Medulla oblongata (tissue), 1 donor: ENCODE measurements around the gene TAAR6.
A peak's percentile ranks its signal among the peaks of the same experiment; 100 is the strongest.
"Not testable (repeated sequence)": the region's sequence is repeated elsewhere in the genome, so short reads cannot be mapped to it uniquely, and the experiment has no call there.

Source experiments
- DNase-seq: peaks from one replicate; pipeline ENCODE4 v3.0.0-alpha.2; 2015; ENCODE audit errors: extremely low spot score

The TAAR6 gene

DNA sequence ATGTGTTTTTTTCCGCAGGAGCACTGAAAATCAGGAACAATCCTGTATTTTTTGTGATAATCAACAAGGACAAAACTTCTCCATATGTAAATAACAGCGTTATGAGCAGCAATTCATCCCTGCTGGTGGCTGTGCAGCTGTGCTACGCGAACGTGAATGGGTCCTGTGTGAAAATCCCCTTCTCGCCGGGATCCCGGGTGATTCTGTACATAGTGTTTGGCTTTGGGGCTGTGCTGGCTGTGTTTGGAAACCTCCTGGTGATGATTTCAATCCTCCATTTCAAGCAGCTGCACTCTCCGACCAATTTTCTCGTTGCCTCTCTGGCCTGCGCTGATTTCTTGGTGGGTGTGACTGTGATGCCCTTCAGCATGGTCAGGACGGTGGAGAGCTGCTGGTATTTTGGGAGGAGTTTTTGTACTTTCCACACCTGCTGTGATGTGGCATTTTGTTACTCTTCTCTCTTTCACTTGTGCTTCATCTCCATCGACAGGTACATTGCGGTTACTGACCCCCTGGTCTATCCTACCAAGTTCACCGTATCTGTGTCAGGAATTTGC is at the start of gene TAAR6:
TAAR6 (plus strand) TSS at position 102 of the 557 bp plus-strand sequence; CDS start at position 102, 0 bp downstream.
- peak; percentile 50 for DNase-seq

DNA sequence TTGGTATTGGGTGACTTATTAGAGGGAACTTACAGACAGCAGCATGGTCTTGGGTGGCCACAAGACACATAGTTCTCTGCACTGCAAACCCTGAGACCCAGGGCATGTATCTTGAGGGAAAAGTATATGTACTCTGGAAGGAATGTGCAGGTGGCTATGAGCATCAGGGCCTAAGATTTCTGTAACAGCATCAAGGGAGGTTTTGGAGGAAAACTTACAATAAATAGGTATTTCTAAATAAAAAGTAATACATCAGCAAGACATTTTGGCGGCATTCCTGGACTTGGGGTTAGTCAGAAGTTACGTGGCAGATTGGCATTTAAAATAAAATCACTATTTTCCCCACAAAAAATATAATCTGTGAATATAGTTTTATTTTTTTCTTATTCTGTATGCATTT is 49.2 kb upstream of the TAAR6 start:
- no peak for DNase-seq

- no peak for DNase-seq
These were observed 45.5 kb upstream of the TAAR6 start for GRCh38 chr6:132524646-132525045.

- DNase-seq, result no peak
These were observed 44.3 kb upstream of the TAAR6 start for GRCh38 chr6:132525866-132526265.

DNA sequence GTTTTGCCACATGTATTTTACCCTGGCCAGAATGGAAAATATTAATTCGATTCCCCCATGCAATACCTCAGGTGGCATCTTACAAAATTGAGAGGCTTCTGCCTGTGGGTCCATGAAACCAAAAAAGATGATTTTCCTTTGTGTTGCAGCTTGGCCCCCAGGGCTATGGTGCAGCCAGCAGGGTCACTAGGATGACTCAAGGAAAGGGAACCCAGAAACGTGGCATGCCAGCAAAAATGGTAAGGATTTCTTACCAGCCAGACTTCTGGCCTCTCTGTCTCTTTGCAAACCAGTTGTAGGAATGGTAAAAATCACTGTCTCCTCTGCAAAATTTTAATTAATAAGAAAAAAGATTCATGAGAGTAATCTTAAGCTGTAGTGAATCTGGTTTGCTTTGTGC is 43.7 kb upstream of the TAAR6 start:
- no peak for DNase-seq

DNA sequence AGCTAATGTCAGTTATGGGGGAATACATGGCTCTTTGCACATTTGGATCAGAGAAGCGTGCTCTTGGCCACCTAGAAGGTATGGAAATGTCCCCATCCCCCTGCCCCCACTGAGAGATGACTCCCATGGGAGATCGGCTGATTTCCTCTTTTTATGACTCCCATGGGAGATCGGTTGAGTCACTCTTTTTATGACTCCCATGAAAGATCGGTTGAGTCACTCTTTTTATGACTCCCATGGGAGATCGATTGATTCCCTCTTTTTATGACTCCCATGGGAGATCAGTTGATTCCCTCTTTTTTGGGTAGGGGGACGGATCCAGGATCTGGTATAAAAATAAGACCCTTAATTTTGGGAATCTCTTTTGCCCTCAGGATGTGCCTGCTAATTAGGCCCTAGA is 42.3 kb upstream of the TAAR6 start:
- no peak for DNase-seq

DNA sequence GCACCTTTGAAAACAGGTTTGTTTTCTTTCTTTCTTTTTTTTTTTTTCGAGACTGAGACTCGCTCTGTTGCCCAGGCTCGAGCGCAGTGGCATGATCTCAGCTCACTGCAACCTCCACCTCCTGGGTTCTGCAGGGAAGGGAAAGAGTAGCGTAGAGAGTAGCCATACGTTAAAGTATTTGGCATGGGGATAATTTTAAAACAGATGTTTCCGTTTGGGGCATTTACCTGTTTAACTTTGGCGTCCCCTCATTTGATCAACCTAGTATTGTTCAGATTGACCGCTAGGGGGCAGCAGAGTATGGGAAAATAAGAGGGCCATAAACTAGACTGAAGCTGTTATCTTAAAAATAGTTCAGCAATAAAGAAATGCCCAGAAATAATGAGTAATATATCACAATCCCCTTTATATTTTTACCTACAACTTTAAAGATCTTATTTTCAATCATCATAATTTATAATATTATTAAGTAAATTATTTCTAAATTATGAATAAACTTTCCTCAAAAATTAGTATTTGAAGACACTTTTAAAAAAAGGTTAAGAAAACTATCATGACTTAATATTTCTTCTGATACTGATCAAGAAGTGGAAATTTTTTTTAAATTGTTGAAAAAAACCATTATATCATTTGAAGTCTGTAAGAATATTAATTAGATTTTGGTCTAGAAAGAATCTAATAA is 39.7 kb upstream of the TAAR6 start:
- peak; percentile 84 for DNase-seq

- DNase-seq, result not testable (repeated sequence)
These were observed 35.6 kb upstream of the TAAR6 start for GRCh38 chr6:132534546-132534945.

- DNase-seq, result no peak
These were observed 33.0 kb upstream of the TAAR6 start for GRCh38 chr6:132537145-132537544.

- DNase-seq, result no peak
These were observed 32.1 kb upstream of the TAAR6 start, which contains the start of gene TAAR9 for GRCh38 chr6:132537977-132538376. Gene TAAR9, plus strand, starts transcription at chr6:132538277. Its CDS starts 13 bp downstream, at chr6:132538290.

- no peak for DNase-seq
These were observed 25.3 kb upstream of the TAAR6 start for GRCh38 chr6:132544826-132545225.

DNA sequence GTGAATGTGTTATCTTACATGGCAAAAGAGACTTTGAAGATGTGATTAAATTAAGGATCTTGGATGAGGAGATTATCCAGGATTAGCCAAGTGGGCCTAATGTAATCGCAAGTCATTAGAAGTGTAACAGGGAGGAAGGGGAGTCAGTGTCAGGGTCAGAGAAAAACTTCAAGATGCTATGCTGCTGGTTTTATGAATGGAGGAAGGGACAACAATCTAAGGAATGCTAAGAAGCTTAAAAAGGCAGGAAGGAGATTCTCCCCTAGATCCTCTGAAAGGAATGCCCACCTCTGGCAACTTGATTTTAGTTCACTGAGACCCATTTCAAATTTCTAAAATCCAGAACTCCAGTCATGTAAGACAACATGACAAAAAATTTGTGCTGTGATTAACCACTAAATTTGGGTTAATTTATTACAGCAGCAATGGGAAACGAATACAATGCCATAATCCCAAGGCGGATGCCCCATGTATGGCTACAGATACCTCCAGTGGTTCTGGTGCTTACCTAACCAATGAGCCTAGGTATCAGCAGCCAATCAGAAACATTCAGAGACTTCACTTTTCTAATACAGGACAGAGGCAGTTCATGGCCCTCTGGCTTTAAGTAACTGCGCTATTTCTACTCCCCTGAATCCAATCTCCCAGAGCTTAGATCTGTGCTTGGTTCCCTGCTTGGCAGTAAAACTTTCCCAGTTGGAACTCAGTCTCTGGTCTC is 21.2 kb upstream of the TAAR6 start:
- DNase-seq, result no peak

DNA sequence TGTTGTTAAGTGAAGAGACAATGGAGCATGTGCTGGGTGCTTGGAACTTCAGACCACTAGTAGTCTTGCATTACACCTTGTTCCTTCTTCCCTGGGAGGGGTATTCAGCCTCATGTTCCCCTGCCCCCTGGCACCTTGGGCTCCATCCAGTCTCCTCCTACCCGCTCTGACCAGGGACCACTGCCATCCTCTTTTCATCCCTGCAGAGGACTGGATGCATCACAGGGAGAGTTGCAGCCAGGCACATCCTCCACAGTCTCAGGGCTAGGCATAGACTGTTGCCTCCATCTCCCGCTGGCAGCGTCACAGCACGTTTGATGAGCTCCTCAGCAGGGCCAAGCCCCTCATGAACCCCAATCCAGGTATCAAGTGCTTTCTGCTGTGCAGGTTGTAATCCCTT is 18.9 kb upstream of the TAAR6 start:
- no peak for DNase-seq

DNA sequence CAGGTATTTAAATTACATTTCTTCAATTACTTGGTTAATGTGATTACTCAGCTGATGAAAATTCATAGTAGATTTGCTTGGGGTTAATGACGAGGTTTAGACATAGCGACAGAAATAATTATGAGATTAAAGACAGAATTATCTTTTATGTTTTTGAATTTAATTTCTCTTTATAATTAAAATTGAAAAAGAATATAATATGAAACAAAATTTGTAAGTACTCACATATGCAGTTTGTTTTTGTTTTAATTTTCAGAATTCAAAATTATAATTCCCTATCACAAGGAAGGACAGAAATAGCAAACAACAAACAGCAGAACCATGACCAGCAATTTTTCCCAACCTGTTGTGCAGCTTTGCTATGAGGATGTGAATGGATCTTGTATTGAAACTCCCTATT is 17.8 kb upstream of the TAAR6 start, which contains the start of gene TAAR8:
TAAR8 (plus strand) TSS at position 301 of the 400 bp plus-strand sequence; CDS start at position 322, 21 bp downstream.
- DNase-seq, result no peak

GRCh38 chr6:132560087-132560486 is 10.0 kb upstream of the TAAR6 start:
- DNase-seq, result not testable (repeated sequence)

DNA sequence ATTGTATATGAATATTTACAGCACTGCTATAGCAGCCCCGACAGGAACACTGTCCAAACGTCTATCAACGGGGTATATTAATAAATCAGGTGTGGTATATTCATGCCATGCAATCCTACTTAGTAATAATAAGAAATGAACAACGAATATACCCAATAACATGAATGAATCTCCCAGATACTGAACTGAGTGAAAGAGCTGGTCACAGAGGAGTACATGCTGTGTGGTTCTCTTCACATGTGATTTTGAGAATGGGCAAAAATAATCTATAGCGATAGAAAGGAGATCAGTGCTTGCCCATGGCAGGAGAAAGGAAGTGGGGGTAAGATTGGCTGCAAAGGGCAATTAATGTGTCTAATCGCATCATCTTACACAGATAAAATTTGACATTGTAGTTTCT is 3.7 kb upstream of the TAAR6 start:
- DNase-seq, result no peak

- DNase-seq, result no peak
These were observed 2.6 kb upstream of the TAAR6 start for GRCh38 chr6:132567566-132567965.

DNA sequence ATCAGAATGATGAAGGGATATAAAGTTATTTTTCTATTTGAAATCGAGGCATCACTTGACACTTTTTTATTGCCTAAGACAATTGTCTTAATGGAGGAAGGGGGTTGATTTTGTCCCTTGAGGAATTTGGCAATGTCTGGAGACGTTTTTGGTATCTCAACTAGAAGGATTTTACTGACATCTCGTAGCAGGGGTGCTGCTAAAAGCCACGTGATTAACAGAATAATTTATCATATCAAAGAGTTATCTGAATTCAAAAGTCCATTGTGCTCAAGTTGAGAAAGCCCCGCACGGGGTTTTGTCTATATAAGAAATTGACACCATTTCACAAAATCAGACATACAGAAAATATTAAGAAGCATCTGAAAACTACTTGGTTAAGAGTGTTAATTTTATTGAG is 1.5 kb upstream of the TAAR6 start:
- peak; percentile 17 for DNase-seq

DNA sequence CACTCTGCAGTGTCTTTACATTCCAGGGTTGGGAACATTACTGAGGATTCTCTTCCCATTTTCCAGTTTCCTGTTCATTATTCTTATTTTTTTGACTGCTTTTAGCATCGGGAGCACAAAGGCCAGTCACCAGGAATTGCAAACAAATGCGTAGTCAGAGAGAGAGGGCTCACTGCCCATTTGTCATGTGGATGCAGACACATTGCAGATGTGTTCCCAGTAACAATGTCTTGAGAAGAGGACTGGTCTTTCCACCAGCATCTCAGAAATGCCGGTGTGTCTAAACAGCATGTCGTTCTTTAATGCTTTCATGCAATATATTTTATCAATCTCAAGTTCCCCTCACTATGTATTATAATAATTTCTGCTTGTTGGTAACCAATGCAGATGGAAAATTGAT is 952 bp upstream of the TAAR6 start:
- DNase-seq, result peak; percentile 89

DNA sequence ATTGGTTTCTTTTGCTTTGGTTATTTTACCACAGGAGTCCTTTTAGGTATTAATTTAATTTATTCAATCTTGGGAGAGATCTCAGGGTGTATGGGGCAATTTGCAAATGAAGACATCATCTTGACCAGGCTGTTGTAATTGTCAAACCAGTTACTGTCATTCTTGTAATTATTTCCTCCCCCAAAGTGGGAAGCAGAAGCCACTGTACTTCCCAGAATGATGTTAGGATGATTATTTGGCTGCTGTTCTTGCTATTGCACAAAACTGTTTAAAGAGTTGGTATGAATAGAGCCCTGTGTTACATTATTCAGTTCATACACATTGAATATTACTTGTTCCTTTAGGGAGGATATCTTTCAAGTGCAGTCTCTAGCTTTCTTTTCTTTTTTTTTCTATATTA is 1.7 kb downstream of the TAAR6 start:
- DNase-seq, result no peak

DNA sequence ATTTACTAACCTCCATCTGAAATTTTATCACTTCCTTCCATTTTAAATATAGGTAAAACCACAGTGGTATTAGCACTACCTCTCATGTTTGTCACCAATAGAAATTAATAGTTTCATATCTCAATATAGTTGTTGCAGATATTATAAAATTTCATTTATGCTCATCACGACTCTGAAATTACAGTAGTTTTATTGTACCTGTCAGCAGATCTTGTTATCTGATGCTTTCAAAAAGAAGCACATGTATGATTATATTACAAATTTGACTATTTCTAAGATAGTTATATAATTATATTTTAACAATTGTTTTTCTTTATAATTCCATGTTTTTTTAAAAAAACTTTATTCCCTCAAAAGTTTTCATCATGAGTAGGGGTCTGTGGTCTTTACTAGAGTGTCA is 14.6 kb downstream of the TAAR6 start:
- no peak for DNase-seq

DNA sequence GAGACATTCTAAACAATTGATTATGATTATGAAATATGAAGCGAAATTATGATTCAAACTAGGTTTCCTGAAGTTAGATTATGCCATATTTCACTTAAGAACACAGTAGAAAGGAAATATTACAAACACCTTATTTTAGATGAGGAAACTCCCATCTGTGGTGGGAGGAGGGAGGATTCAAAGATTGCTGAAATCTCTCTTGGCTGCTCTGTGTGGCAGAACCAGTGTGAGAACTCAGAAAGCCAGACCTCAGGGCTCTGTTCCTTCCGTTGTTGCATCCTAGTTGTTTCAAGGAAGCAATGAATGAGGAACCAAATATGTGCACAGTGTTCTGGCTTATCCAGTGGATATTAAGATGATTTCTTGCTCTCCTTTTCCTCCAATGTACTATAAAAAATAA is 17.3 kb downstream of the TAAR6 start:
- no peak for DNase-seq

DNA sequence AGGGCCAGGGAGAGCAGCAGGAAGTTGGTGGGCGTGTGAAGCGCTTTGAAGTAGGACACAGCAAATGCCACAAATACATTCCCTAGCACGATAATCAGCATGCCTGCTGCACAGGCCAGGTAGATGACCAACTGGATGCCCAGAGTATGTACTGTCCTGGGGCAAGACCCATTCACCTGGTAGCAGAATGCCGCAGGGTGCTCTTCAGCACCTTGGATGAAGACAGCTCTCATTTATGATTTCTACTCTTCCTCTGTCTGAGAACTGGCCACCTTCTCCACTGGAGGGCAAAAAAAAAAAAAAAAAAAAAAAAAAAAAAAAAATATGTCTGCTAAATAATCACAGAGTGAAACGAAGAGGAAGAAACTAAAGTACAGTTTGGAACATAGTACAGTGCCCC is 19.3 kb downstream of the TAAR6 start, which contains the start of gene TAAR5:
TAAR5 (minus strand) TSS at position 288 of the 400 bp plus-strand sequence; CDS start at position 233, 55 bp downstream.
- no peak for DNase-seq
